GM12878 (cell line): Measurements from ENCODE around the gene CACFD1.

Experiments
- EP300 ChIP-seq, 2 experiments: fragments of 150-350 bp in 1 of 2; IDR thresholded peaks; 2 replicates each; pipeline ENCODE4 v1.6.1; 2011 to 2012; ENCODE audit warnings: low read depth in 2 of 2, low read length in 2 of 2, borderline replicate concordance in 1 of 2, improper control_type of control experiment in 1 of 2, inconsistent platforms in 1 of 2; ENCODE audit not compliant: control insufficient read depth in 1 of 2
- EZH2 ChIP-seq: IDR thresholded peaks from 2 replicates; pipeline ENCODE4 v1.6.1; 2012; ENCODE audit warnings: low read depth, mild to moderate bottlenecking, control low read depth, inconsistent platforms, low read length, borderline replicate concordance; ENCODE audit not compliant: control insufficient read depth
- HDAC2 ChIP-seq: fragments of 200-600 bp; sonication (generic); IDR thresholded peaks from 2 replicates; pipeline ENCODE4 v1.6.1; 2017
- MYC ChIP-seq: IDR thresholded peaks from 2 replicates; pipeline ENCODE4 v1.6.1; 2011; ENCODE audit warnings: mild to moderate bottlenecking, low read length, moderate library complexity, inconsistent platforms; ENCODE audit not compliant: insufficient read depth, insufficient replicate concordance, insufficient read length, severe bottlenecking
- NFIC ChIP-seq: IDR thresholded peaks from 2 replicates; pipeline ENCODE4 v1.6.1; 2012; ENCODE audit warnings: low read depth, mild to moderate bottlenecking, inconsistent platforms, low read length, moderate library complexity
- POLR2A ChIP-seq: IDR thresholded peaks from 2 replicates; pipeline ENCODE4 v1.6.1; 2011; ENCODE audit warnings: low read depth, mild to moderate bottlenecking, low read length
- POLR2AphosphoS5 ChIP-seq: IDR thresholded peaks from 2 replicates; pipeline ENCODE4 v1.6.1; 2011; ENCODE audit warnings: mild to moderate bottlenecking, low read length, inconsistent platforms
- REST ChIP-seq: IDR thresholded peaks from 2 replicates; pipeline ENCODE4 v1.6.1; 2012; ENCODE audit warnings: mild to moderate bottlenecking, low read depth, low read length
- SMARCA5 ChIP-seq: fragments of 450-650 bp; IDR thresholded peaks from 2 replicates; pipeline ENCODE4 v1.6.1; 2017; ENCODE audit warnings: mild to moderate bottlenecking
- SUZ12 ChIP-seq: fragments of 200-600 bp; sonication (generic); IDR thresholded peaks from one replicate; pipeline ENCODE4 v1.6.1; 2018; ENCODE audit warnings: antibody characterized with exemption, mild to moderate bottlenecking; ENCODE audit not compliant: unreplicated experiment
- ZNF384 ChIP-seq: IDR thresholded peaks from 2 replicates; pipeline ENCODE4 v1.6.1; 2012; ENCODE audit warnings: low read depth, mild to moderate bottlenecking, low read length, improper control_type of control experiment, borderline replicate concordance
- ZNF687 ChIP-seq: fragments of 450-650 bp; IDR thresholded peaks from 2 replicates; pipeline ENCODE4 v1.6.1; 2017; ENCODE audit warnings: mild to moderate bottlenecking, moderate library complexity
- TF ChIP-seq, protein P1 (sequence below), 3 experiments: IDR thresholded peaks in 2 of 3; conservative IDR thresholded peaks in 1 of 3; 2 replicates each; pipeline ENCODE4 v1.5.1; 2011; ENCODE audit warnings: low read depth in 3 of 3, low read length in 3 of 3, mild to moderate bottlenecking in 3 of 3, control low read depth in 2 of 3, moderate library complexity in 2 of 3, inconsistent platforms in 1 of 3, mixed read lengths in 1 of 3; ENCODE audit not compliant: control insufficient read depth in 2 of 3, insufficient read depth in 1 of 3; ENCODE audit errors: extremely low read depth in 1 of 3
- TF ChIP-seq, protein P2 (sequence below): fragments of 450-650 bp; IDR thresholded peaks from 2 replicates; pipeline ENCODE4 v1.6.1; 2018; ENCODE audit warnings: borderline replicate concordance, mild to moderate bottlenecking; ENCODE audit not compliant: partially characterized antibody

GRCh38 chr9:133476941-133477340, 17.2 kb downstream of the CACFD1 start:
- no peak for TF ChIP-seq POLR2AphosphoS5
- TF ChIP-seq ZNF384 = no peak
- TF ChIP-seq, protein P1, sequence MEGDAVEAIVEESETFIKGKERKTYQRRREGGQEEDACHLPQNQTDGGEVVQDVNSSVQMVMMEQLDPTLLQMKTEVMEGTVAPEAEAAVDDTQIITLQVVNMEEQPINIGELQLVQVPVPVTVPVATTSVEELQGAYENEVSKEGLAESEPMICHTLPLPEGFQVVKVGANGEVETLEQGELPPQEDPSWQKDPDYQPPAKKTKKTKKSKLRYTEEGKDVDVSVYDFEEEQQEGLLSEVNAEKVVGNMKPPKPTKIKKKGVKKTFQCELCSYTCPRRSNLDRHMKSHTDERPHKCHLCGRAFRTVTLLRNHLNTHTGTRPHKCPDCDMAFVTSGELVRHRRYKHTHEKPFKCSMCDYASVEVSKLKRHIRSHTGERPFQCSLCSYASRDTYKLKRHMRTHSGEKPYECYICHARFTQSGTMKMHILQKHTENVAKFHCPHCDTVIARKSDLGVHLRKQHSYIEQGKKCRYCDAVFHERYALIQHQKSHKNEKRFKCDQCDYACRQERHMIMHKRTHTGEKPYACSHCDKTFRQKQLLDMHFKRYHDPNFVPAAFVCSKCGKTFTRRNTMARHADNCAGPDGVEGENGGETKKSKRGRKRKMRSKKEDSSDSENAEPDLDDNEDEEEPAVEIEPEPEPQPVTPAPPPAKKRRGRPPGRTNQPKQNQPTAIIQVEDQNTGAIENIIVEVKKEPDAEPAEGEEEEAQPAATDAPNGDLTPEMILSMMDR (IDR thresholded peaks at IDR 0.05 in 2 of 3, conservative IDR thresholded peaks at IDR 0.05 in 1 of 3; ENCODE audit: control insufficient read depth in 2 of 3, extremely low read depth in 1 of 3, insufficient read depth in 1 of 3, low read depth in 3 of 3, low read length in 3 of 3) = no peak
- TF ChIP-seq REST = no peak
- no peak for TF ChIP-seq SMARCA5
- TF ChIP-seq, protein P2, sequence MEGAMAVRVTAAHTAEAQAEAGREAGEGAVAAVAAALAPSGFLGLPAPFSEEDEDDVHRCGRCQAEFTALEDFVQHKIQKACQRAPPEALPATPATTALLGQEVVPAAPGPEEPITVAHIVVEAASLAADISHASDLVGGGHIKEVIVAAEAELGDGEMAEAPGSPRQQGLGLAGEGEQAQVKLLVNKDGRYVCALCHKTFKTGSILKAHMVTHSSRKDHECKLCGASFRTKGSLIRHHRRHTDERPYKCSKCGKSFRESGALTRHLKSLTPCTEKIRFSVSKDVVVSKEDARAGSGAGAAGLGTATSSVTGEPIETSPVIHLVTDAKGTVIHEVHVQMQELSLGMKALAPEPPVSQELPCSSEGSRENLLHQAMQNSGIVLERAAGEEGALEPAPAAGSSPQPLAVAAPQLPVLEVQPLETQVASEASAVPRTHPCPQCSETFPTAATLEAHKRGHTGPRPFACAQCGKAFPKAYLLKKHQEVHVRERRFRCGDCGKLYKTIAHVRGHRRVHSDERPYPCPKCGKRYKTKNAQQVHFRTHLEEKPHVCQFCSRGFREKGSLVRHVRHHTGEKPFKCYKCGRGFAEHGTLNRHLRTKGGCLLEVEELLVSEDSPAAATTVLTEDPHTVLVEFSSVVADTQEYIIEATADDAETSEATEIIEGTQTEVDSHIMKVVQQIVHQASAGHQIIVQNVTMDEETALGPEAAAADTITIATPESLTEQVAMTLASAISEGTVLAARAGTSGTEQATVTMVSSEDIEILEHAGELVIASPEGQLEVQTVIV = no peak
- no peak for TF ChIP-seq POLR2A
- no peak for TF ChIP-seq EP300 (IDR thresholded peaks at IDR 0.05; ENCODE audit: borderline replicate concordance in 1 of 2, control insufficient read depth in 1 of 2, low read depth in 2 of 2, low read length in 2 of 2)
- no peak for TF ChIP-seq EZH2
- TF ChIP-seq MYC = no peak
- no peak for TF ChIP-seq NFIC
- TF ChIP-seq HDAC2 = no peak
- TF ChIP-seq SUZ12 = no peak
- no peak for TF ChIP-seq ZNF687
